BE2C (cell line): ENCODE data around the gene POLR2L. TPM values are rescaled to one million over a fixed set of nuclear protein-coding genes. Genes with fewer than 3 reads are reported as not detected.

Source experiments
- DNase-seq: peaks from one replicate; pipeline ENCODE4 v3.0.0-alpha.2; 2020
- H3K27me3 ChIP-seq: fragments of 250-450 bp; sonication (Bioruptor Pico); 2 replicates; pipeline ENCODE4 v1.5.1; 2020; ENCODE audit warnings: mild to moderate bottlenecking
- H3K36me3 ChIP-seq: fragments of 250-450 bp; sonication (Bioruptor Pico); 2 replicates; pipeline ENCODE4 v1.5.1; 2020; ENCODE audit warnings: mild to moderate bottlenecking
- H3K4me1 ChIP-seq: fragments of 250-450 bp; sonication (Bioruptor Pico); 2 replicates; pipeline ENCODE4 v1.5.1; 2020
- H3K4me3 ChIP-seq: 2 replicates; pipeline ENCODE4 v1.5.1; 2011; ENCODE audit warnings: low read depth, low read length
- H3K9me3 ChIP-seq: fragments of 250-450 bp; sonication (Bioruptor Pico); 2 replicates; pipeline ENCODE4 v1.5.1; 2020
- polyA plus RNA-seq: library from polyadenylated mRNA; unstranded; fragments of >200 nt; gene quantifications from one replicate; pipeline ENCODE4 v1.2.1, GENCODE V29; 2012; ENCODE audit warnings: low read depth, missing spikeins; ENCODE audit not compliant: insufficient read length, insufficient read depth
- TF ChIP-seq, protein P1 (sequence below): IDR thresholded peaks from 2 replicates; pipeline ENCODE4 v1.5.1; 2012; ENCODE audit warnings: mild to moderate bottlenecking, low read depth, low read length

POLR2L gene
- polyA plus RNA-seq = 712 TPM

DNA sequence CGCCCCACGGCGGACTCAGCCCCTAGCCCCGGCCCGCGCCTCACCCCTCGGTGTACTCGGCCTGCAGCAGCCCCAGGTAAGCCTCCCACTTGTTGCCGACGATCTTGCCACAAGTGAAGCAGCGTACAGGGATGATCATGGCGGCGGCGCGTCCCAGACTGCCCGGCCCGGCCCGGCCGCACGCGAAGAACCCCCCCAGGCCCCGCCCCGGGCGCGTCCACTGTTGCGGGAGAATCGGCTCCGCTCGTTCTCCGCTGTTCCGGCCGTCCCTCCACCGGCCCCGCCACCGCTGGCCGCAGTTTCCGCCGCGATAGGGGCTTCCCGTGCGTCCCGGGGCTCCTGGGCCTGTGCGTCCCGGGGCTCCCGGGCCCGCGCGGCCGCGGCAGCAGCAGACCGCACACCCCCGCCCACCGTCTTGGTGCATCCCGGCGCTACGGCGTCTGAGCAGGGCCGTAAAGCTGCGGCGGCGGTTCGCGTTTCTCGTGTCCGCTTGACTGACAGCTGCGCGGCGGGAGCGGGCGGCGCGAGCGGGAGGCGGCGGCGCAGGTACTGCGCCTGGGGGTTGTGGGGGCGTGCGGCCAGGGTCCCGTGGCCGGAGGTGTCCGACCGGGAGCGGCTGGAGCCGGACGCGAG lies at the start of gene POLR2L, which contains the start of gene TSPAN4:
POLR2L (minus strand) TSS at position 160 of the 633 bp plus-strand sequence; CDS start at position 139, 21 bp downstream.
TSPAN4 (plus strand) TSS at position 483 of the 633 bp plus-strand sequence. CDS start 7,453 bp downstream, outside the sequence.
- Histone ChIP-seq H3K4me1 (peaks cover 3% of the 10 kb centered on the region), H3K4me3 (peak within 1 kb of the TSS; percentile 77), H3K27me3 (no peaks in the 10 kb centered on the region), H3K36me3 (peaks cover 16% of the 10 kb centered on the region), H3K9me3 (no peaks in the 10 kb centered on the region)
- TF ChIP-seq, protein P1, sequence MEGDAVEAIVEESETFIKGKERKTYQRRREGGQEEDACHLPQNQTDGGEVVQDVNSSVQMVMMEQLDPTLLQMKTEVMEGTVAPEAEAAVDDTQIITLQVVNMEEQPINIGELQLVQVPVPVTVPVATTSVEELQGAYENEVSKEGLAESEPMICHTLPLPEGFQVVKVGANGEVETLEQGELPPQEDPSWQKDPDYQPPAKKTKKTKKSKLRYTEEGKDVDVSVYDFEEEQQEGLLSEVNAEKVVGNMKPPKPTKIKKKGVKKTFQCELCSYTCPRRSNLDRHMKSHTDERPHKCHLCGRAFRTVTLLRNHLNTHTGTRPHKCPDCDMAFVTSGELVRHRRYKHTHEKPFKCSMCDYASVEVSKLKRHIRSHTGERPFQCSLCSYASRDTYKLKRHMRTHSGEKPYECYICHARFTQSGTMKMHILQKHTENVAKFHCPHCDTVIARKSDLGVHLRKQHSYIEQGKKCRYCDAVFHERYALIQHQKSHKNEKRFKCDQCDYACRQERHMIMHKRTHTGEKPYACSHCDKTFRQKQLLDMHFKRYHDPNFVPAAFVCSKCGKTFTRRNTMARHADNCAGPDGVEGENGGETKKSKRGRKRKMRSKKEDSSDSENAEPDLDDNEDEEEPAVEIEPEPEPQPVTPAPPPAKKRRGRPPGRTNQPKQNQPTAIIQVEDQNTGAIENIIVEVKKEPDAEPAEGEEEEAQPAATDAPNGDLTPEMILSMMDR = no peak
- peak; percentile 84 for DNase-seq

DNA sequence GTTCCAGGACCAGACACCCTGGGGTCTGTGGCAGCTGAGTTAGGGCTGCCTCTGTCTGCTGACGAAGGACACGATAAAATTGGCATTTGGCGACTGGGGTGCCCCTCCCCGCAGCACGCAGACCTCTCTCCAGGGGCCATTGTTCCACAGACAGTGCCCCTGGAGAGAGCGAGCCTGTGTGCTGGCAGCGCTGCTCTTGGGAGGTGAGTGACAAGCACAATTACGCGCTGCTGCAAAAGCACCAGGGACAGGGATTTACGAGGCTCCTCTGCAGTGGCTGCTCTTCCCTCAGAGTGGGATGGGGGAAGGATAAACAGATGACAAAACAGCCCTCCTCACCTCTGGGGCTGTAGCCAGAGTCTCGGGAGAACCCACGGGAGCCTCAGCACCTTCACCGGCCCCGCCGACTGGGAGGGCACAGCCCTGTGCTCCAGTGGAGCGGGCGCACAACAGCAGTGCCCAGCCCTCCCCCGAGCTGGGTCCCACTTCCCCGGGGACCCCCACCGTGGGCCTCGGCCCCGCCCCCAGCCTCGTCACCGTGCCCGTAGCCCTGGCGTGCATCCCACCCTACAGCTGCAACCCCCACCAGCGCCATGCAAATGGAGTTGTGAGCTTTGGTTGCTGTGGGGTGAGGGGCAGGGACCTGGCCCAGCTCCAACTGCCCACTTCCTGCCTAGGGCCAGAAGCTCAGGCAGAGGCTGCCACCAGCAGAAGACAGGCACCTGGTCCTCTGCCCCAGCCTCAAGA lies 48.6 kb upstream of the POLR2L start:
- peak; percentile 61 for DNase-seq
- Histone ChIP-seq H3K4me1 (peaks cover 11% of the 10 kb centered on the region), H3K4me3 (no peak overlapping the region; the same call in 1 of the 2 replicates), H3K27me3 (no peaks in the 10 kb centered on the region), H3K9me3 (no peaks in the 10 kb centered on the region), H3K36me3 (peaks cover 3% of the 10 kb centered on the region; the same call in 1 of the 2 replicates)
- TF ChIP-seq, protein P1 = no peak

DNA sequence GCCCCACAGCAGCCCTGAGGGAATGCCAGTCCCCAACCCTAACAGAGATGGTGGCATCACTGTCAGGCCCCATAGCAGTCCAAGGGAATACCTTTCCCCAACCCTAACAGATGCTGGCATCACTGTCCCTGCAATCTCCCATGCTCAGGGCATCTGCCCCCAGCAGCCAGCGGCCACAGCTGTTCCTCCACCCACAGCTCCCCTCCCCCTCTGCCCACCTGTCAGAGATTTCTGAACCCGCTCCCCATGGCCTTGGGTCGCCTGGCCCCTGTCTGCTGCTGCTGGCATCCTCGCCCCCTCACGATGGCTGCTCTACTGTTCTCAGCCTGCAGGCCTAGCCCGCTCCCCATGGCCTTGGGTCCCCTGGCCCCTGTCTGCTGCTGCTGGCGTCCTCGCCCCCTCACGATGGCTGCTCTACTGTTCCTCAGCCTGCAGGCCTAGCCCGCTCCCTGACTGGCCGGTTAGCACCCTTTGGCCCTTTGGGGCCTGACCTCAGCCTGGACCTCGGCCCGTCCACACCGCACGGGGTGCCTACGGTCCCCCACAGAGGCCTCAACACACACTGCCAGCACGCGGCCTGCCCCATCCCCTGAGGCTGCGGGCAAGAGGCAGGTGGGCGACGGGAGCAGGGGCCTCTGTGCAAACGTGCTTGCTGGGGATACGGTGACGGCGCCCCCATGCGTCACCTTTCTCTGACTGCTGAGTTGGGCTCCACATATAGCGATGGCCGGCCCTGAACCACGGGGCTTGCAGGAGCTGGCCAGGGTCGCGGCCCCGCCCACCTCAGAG lies 47.6 kb upstream of the POLR2L start:
- Histone ChIP-seq H3K4me1 (peaks cover 11% of the 10 kb centered on the region), H3K4me3 (no peak overlapping the region), H3K27me3 (no peaks in the 10 kb centered on the region), H3K9me3 (no peaks in the 10 kb centered on the region), H3K36me3 (peaks cover 3% of the 10 kb centered on the region; the same call in 1 of the 2 replicates)
- TF ChIP-seq, protein P1 = no peak
- no peak for DNase-seq

DNA sequence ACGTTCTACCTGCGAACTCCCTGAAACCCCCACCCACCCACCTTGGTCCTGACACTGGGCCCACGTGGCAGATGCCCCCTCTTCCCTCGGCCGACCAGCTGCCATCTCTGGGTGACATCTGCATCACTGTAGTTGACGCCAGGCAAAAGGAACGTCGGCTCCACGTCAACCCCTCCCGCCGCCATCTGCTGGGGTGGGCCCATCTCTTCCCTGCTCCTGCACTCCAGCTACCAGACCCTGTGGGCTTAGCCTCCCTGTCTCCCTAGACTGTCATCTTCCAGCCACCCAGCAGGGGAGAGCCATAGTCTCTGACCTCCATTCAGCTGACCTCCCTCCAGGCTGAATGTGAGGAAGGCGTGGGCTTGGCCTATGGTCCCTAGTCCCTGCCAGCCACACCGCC lies 46.9 kb upstream of the POLR2L start:
- peaks cover 11% of the 10 kb centered on the region for H3K4me1 ChIP-seq
- H3K9me3 ChIP-seq = no peaks in the 10 kb centered on the region
- TF ChIP-seq, protein P1 = no peak
- peaks cover 3% of the 10 kb centered on the region; the same call in 1 of the 2 replicates for H3K36me3 ChIP-seq
- H3K27me3 ChIP-seq = no peaks in the 10 kb centered on the region
- DNase-seq = no peak
- no peak overlapping the region for H3K4me3 ChIP-seq

DNA sequence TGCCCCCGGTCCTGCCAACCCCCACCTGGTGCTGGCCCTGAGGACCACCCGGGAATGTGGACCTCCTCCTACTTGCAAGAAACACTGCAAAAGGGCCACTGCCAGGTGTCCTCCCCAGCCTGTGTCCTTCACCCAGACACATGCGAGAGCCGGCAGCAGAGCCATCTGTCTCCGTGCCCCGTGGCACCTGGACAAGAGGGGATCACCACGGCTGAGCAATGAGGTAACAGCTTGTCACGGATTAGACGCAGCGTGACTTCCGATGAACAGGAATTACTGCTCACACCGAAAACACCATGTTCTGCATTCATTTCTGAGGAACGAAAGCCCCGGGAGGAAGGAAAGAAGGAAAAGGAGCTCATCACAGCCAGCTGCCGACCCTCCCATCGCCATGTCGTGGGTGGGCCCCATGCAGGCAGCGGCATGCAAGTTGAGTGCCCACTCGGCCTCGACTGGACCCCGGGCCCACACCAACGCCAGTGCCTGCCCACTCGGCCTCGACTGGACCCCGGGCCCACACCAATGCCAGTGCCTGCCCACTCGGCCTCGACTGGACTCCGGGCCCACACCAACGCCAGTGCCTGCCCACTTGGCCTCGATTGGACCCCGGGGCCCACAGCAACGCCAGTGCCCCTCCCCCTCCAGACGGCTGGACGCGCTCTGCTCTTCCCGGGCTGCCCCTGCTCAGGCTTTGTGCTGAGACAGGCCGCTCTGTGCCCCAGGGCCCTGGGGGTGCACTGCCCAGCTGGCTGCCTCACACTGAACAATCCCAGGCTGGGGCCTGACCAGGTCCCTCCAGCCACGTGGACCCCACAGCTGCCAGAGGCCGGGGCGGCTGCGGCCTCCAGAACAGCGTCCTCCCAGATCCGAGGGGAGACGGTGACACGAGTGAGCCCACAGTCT lies 46.2 kb upstream of the POLR2L start:
- DNase-seq = no peak
- Histone ChIP-seq H3K4me3 (no peak overlapping the region), H3K4me1 (peaks cover 11% of the 10 kb centered on the region), H3K9me3 (no peaks in the 10 kb centered on the region), H3K27me3 (no peaks in the 10 kb centered on the region), H3K36me3 (peaks cover 3% of the 10 kb centered on the region; the same call in 1 of the 2 replicates)
- TF ChIP-seq, protein P1 = no peak
